HepG2 (cell line): ENCODE results near the gene CHRNB1.

Experiments
- CTCF ChIP-seq: sonication (generic); formaldehyde crosslinking; IDR thresholded peaks from 2 replicates; pipeline ENCODE4 v1.5.0; 2020; ENCODE audit warnings: mild to moderate bottlenecking, missing genetic modification reagents, moderate library complexity
- MNT ChIP-seq: fragments of 450-650 bp; IDR thresholded peaks from 2 replicates; pipeline ENCODE4 v1.6.1; 2016
- PBX3 ChIP-seq: sonication (generic); formaldehyde crosslinking; IDR thresholded peaks from 2 replicates; pipeline ENCODE4 v1.8.1; 2023; ENCODE audit warnings: missing genetic modification reagents, inconsistent platforms, borderline replicate concordance
- TAF15 ChIP-seq: fragments of 200-400 bp; formaldehyde crosslinking; IDR thresholded peaks from one replicate; pipeline ENCODE4 v1.6.1; 2018; ENCODE audit warnings: mild to moderate bottlenecking, low read depth, low read length; ENCODE audit not compliant: poor library complexity, severe bottlenecking
- ZNF776 ChIP-seq: sonication (generic); formaldehyde crosslinking; IDR thresholded peaks from 2 replicates; pipeline ENCODE4 v1.4.0; 2020; ENCODE audit warnings: mild to moderate bottlenecking, missing genetic modification reagents

GRCh38 chr17:7443499-7444485 is 1.1 kb upstream of the CHRNB1 start:
- TF ChIP-seq ZNF776 (CRISPR knock-in tag) = no peak
- no peak for TF ChIP-seq CTCF
- no peak for TF ChIP-seq MNT
- no peak for TF ChIP-seq TAF15
- no peak for TF ChIP-seq PBX3 (CRISPR knock-in tag)
